HG03342 (cell line): Measurements from ENCODE around the gene CGRRF1.

Experiments used
- ATAC-seq: cut with Tn5 transposase; IDR thresholded peaks from one replicate; pipeline ENCODE4 v1.9.1; 2021; ENCODE audit warnings: mild to moderate bottlenecking, moderate library complexity; ENCODE audit not compliant: unreplicated experiment

The CGRRF1 gene

DNA sequence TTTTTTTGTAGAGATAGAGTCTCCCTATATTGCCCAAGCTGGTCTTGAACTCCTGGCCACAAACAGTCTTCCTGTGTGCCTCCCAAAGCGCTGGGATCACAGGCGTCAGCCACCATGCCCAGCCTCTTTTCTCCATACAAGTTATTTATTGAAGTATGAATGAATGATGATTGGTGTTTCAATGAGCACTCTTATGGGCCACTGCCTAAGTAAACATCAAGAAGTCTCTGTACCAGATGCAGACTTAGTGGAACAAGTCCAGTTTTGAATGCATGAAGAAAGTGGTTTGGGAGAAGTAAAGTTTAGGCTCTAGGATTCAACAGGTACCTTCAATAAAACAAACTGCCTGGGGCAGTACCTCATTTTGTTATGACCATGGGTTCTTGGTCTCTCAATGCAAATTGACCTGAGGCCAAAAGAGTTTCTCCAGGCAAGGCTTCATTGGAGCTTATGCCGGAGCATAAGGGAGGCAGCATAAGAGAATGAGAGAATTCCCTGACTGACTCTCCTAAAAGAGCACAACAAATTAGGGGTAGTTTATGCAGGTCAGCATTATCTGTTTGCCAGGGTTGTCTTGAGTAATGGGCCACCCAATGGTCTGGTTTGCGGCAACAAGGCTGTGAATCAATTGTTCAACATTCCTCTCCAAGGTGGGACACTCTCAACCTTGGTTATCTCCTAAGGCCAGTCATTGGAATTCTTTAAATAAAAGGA is 19.8 kb upstream of the CGRRF1 start:
- ATAC-seq, result no peak

DNA sequence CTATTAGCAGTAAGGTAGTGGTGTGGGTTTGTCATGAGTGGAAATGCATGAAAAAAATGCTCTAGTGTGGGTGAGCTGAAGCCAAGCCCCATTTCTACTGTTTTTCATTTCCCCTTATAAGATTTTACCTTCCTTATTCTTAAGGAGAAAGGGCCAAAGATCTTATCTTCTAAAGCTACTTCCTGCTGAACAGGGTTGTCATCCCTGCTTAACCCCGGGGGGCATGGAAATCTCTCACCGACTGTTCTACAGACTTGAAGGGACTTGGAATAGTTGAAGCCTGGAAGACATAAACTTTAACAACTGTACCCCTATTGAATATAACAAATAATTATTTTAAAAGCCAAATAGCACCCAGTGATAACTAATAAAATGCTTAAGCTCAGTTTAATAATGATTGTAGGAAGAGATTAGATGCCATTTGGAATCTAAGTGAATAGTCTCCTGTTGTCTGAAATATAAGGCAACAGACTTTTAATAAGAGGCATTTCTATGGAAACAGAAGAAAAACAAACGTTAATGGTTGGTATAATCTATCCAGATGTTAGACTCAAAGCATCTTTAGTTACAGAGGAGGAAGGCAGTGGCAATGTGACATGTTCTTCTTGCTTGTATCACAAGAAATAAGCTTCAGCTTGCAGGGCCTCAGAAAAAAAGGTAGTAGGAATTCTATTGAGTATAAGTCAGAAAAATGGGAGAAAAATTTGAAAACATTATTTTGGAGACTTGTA is 19.1 kb upstream of the CGRRF1 start:
- ATAC-seq, result no peak

DNA sequence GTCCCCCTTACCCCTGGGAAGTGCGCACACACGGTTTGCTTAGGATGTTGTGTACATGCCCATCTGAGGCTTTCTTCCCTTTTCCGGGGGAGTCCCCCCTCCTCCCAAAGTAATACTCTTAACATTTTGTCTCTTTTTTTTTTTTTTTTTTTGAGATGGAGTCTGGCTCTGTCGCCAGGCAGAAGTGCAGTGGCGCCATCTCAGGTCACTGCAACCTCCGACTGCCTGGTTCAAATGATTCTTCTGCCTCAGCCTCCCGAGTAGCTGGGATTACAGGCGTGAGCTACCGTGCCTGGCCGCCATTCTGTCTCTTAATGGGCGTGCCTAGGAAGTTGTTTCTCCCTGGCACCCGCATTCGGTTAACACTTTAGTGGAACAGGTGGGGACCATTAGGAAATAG is 16.4 kb upstream of the CGRRF1 start:
- ATAC-seq, result no peak

DNA sequence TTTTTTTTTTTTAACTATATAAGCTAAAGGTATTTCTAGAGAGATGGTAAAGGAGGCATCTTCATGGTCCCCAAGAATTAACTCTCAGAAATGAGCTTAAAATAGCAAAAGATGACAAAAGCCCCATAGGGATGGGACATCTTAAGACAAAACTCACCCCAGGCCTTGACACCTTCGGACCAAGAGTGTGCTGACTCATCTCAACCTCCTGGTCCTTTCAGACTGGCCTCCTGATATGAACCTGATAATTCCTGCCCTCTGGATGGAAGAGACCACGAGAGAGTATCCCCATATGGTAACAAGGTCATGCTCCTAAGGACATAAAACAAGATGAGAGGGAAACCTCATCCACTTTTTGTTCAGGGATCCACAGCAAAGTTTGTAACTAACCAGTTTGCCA is 12.5 kb upstream of the CGRRF1 start:
- no peak for ATAC-seq

DNA sequence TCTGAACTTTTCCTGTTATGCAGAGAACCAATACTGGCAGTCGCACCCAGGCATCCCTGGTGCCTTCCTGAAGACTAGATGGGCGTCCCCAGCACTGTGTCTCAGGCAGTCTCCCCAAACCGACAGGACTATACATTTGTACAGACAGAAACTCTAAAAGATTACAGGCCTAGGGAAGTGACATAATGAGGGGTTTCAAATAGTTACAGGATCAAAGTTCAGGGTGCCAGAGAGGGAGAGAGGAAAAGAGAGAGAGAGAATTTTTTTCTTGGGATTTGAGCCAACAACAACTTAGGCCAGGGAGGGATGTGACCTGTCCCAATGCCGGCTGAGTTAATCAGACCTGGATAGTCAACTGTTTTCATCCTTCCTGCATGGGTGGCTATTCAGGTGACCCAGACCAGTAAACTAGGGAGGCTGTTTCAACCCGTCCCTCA is 11.6 kb upstream of the CGRRF1 start:
- no peak for ATAC-seq

DNA sequence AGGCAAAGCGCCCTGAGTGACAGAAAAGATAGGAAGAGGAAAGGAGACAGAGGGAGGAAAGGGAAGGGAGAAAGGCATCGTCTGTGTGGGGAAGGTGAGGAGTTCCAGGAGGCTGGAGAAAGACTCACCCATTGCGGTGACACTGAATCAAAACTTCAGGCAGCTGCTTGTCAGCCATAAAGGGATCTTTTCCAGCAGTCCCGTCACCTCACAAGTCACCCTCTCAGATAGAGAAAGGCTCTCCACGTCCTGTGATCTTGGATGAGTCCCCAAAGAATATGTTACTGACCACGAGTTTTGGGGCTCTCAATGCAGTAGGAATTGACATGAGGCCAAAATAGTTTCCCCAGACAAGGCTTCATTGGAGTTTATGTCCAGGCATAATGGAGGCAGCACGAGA is 11.1 kb upstream of the CGRRF1 start:
- no peak for ATAC-seq

DNA sequence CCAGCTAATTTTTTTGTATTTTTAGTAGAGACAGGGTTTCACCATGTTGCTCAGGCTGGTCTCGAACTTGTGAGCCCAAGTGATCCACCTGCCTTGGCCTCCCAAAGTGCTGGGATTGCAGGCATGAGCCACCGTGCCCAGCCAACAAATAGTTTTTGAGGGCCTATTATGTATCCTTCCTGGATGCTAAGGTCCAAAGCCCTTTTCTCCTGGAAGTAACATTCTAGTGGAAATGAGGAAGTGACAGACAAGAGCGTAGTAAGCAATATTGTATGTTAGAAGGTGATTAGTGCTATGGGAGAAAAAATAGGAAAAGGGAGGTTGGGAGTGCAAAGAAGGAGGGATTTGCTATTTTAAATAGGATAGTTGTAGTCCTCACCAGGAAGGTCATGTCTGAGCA is 9.0 kb upstream of the CGRRF1 start:
- ATAC-seq, result no peak

DNA sequence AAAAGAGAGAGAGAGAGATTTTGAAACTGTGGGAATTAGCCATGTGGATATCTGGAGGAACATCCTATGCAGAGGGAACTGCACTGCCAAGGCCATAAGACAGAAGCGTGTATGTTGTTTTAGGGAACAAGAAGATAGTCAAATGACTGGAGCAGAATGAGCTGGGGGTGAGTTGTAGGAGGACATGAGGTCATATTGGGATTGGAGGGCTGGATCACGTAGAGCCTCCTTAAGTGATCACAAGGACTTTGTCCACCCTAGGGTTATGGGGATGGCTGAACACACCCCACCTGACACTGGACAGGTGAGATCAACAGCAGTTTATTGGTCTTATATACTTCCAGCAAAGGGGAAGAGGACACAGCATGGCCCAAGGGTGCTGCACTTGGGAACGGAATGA is 8.2 kb upstream of the CGRRF1 start:
- no peak for ATAC-seq

DNA sequence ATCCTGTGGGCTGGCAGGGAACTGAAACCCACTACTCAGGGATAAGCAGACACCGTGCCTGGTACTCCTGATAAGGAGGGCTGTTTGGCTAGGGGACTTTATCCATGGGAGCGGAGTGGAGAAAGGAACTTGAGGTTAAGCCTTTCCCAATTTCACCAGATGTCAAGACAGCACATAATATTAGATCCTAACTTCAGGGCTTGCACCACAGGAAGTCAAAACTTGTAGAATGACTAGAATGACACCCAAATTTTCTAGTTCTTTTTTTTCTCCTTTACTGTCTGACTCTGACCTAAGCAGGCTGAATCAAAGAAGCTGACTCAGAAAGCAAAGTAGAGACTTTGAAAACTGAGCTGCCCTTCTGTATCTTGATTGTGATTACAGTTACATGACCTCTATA is 7.1 kb upstream of the CGRRF1 start:
- no peak for ATAC-seq

DNA sequence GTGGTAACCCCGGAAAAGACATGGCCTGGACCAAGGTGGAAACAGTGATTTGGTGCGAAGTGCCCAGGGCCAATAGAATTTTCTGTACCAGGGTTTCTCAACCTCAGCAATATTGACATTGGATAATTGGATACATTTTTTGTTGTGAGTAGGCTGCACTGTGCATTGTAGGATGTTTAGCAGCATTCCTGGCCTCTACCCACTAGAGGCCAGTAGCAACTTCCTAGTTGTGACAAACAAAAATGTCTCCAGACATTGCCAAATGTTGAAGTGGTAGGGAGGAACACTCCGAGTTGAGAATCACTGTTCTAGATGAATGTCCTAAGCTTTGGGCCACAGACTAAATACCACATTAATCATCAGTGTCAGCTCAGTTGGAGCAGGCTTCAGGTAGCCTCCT is 6.2 kb upstream of the CGRRF1 start:
- no peak for ATAC-seq

DNA sequence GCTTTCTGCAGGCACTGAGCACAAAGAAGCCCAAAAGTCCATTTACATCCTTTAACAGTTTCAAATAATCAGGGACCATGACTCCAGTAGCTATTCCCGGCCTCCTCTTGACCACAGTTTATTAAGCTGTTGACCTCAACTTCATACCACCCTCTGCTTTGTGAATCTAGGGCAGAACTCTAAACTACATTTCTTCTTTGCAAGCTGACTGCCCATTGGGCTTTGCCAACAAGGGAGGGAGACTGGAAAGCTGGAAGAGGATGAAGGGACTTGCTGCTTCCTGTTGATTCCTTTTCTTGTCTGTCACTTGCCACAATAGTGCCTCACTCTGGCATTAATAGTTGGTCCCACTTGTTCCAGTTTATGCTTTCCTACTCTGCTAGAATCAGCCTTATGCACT is 2.7 kb downstream of the CGRRF1 start:
- no peak for ATAC-seq

DNA sequence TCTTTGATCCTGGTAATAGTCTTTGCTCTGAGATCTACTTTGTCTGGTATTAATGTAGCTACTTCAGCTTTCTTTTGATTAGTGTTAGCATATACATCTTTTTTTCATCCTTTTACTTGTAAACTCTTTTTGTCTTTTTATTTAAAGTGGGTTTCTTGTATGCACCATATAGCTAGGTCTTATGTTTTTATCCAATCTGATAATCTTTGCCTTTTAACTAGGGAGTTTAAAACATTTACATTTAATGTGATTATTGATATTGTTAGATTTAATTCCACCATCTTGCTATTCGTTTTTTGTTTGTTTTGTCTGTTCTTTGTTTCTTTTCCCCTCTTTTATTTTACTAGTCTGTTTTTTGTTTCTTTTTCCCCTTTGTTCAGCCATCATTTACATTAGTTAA is 6.0 kb downstream of the CGRRF1 start:
- ATAC-seq, result no peak

DNA sequence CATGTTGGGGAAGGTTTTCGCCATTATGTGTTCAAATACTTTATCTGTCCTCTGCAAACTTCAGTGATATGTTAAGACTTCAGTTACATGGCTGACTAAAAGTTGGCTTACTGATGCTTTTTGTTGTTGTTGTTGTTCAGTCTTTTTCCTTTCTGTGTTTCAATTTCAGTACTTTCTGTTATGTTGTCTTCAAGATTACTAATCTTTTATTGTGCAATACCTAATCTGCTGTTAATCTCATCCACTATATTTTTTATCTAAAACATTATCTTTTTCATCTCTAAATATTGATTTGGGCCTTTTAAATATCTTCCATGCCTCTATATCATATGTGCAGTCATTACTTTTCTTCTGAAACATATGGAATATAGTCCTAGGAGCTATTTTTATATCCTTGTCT is 7.0 kb downstream of the CGRRF1 start:
- no peak for ATAC-seq

DNA sequence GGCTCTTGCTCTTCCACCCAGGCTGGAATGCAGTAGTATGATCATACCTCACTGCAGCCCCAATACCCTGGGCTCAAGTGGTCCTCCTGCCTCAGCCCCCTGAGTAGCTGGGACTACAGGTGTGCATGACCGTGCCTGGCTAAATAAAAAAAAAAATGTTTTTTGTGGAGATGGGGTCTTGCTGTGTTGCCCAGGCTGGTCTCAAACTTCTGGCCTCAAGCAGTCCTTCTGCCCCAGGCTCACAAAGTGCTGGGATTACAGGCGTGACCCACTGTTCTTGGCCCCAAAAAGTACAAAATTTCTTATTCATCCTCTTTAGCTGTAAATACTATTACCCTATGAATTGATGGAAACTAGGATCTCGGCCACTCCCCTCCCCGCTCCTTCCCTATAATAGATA is 14.7 kb downstream of the CGRRF1 start:
- no peak for ATAC-seq

DNA sequence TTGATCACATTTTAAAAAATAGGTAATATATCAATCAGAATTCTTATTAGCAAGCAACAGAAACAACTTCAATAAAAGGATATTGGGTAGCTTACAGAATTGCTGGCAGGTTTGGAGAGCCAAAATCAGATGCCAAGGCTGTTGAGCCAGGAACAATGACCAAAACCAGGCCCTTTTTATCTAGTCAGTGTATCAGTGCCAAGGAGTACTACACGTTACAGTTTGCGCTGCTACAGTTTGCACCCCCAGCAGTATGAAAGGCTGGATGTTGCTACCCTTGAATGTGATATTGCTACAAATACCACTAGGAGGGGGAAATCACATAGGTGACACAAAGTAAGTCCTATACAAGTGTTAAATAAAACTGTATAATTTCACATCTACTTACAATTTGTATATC is 19.3 kb downstream of the CGRRF1 start:
- ATAC-seq, result no peak

DNA sequence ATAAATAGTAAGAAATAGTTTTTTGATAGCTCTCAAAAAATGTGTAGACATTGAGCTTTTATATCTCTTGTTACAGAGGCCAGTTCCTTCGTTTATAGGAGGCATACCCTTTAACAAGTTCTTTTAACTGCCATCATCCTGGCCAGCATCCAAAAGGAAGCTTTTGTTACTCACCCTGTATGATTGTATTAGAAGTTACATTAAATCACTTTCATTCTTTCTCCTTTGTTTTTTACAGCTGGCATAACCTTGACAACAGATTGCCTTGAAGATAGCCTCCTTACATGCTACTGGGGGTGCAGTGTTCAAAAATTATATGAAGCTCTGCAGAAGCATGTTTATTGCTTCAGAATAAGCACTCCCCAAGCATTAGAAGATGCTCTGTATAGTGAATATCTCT is 20.1 kb downstream of the CGRRF1 start:
- no peak for ATAC-seq

DNA sequence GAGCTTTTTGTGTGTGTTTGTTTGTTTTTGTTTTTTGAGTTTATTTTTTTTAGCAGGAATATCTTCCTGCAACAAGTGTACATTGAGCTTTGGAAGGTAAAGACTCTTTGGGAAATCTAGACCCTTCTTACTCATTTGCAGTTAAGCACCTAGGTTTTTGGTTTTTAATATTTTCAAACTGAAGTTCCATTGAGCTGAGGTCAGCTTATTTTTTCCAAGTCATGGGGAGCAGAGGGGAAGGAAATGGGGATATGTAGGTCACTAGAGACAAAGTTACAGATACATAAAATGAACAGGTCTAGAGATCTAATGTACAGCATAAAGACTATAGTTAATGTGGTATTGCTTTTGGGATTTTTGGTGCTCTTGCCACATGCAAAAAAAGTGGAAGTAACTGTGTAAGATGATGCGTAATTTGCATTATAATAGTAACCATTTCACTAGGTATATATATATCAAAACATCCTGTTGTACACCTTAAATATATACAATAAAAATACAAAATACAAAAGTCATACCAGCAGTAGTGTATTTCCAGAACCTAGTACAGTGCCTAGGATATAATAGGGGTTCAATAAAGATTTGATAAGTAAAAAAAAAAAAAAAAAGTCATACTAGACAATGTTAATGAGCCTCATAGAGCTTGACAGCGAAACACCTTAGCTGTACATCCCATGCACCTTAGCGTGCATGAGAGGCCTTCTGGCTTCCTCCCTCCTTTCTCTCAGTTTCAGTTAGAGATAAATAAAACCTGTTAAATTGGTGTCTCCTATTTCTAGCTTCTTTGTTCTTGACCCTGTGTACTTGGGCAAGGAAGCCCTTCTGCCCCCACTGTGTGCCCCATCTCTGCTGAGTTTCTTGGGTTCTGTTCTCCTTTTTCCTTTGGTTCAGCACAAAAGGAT is 22.7 kb downstream of the CGRRF1 start:
- ATAC-seq, result peak; percentile 94

DNA sequence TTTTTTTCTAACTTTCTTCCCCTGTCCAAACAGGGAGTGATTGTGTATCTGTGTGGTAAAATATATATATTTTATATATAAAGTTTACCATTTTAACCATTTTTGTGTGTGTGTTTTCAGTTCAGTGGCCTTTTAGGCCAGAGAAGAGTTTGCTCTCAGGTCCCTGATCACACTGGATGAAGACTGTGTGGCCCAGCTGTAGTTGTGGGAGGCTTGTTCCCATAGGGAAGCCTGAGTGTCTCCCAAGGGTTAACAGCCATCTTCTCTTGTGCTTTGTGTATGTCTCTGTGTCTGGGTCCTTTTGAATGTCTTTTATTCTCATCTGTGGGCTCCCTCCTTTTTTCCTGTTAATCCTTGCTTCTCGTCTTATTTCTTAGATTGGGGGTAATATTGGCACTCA is 23.4 kb downstream of the CGRRF1 start:
- ATAC-seq, result no peak

DNA sequence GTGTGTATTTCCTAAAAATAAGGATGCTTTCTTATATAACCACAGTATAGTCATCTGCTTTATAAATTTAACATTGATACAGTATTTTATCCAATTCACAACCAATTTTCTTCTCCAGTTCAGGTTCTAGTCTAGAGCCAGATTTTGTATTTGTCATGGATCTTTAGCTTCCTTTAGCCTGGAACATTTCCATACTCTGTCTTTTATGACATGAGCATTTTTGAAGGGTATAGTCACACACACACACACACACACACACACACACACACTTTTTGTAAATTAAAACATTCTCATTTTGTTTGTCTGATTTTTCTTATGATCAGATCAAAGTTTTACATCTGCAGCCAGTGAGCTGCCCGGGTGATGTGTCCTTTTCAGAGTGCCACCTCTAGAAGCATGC is 25.4 kb downstream of the CGRRF1 start:
- ATAC-seq, result no peak

DNA sequence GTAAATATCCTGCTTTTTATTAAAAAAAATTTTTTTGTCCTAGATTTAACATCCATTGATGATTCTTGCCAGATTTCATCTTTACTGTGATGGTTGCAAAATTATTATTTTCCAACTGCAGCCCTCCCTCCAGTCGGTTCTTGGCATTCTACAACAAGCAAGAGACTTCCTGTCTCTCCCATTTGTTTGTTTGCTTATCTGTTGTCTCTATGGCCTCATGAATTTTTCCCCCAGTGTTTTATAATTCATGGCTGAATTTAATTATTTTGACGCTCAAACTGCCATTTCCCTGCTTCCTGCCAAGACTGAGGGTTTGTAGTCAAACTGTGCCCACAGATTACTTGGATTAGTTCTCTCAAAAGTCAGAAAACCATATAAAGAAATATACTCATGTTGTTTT is 25.9 kb downstream of the CGRRF1 start:
- no peak for ATAC-seq

DNA sequence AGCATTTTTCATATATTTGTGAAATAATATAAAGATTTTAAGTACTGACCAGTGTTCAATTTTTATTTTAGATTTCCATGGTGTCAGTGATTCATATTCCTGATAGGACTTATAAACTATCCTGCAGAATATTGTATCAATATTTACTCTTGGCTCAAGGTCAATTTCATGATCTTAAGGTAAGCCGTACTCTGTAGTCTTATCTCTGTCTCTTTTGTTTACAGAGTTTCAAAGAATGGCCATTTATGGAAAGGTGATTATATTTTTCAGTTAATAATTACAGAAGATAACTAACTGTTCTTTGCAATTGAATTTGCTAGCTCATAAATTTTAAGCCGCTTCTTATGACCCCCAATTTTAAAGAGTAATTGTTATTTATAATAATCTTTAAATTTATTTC is 27.9 kb downstream of the CGRRF1 start:
- no peak for ATAC-seq

DNA sequence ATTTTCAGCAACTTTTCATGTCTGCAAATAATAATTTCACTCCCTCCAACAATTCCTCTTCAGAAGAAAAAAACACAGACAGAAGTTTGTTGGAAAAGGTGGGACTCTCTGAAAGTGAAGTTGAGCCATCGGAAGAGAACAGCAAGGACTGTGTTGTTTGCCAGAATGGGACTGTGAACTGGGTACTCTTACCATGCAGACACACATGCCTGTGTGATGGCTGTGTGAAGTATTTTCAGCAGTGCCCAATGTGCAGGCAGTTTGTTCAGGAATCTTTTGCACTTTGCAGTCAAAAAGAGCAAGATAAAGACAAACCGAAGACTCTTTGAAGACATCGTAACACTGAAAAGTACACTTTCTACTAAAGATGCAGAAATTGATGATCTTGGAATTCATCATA is 28.3 kb downstream of the CGRRF1 start:
- ATAC-seq, result no peak
